BE2C (cell line): ENCODE results near the gene KCNAB2.

ENCODE experiments used
- DNase-seq: peaks from one replicate; pipeline ENCODE4 v3.0.0-alpha.2; 2020
- H3K27me3 ChIP-seq: fragments of 250-450 bp; sonication (Bioruptor Pico); 2 replicates; pipeline ENCODE4 v1.5.1; 2020; ENCODE audit warnings: mild to moderate bottlenecking
- H3K36me3 ChIP-seq: fragments of 250-450 bp; sonication (Bioruptor Pico); 2 replicates; pipeline ENCODE4 v1.5.1; 2020; ENCODE audit warnings: mild to moderate bottlenecking
- H3K4me1 ChIP-seq: fragments of 250-450 bp; sonication (Bioruptor Pico); 2 replicates; pipeline ENCODE4 v1.5.1; 2020
- H3K4me3 ChIP-seq: 2 replicates; pipeline ENCODE4 v1.5.1; 2011; ENCODE audit warnings: low read depth, low read length
- H3K9me3 ChIP-seq: fragments of 250-450 bp; sonication (Bioruptor Pico); 2 replicates; pipeline ENCODE4 v1.5.1; 2020
- TF ChIP-seq, protein P1 (sequence below): IDR thresholded peaks from 2 replicates; pipeline ENCODE4 v1.5.1; 2012; ENCODE audit warnings: mild to moderate bottlenecking, low read depth, low read length

Gene KCNAB2

DNA sequence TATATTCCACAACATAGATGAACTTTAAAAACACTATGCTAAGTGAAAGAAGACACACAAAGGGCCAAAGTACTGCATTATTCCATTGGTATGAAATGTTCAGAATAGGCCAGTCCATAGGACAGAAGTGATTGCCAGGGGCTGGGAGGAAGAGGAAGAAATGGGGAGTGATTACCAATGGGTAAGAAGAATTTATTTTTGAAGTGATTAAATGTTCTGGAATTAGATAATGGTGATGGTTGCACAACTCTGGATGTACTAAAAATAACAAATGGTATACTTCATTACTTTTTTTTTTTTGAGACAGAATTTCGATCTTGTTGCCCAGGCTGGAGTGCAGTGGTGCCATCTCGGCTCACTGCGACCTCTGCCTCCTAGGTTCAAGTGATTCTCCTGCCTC is 72.7 kb downstream of the KCNAB2 start:
- DNase-seq, result no peak
- H3K9me3 ChIP-seq, result no peaks in the 10 kb centered on the region
- no peaks in the 10 kb centered on the region for H3K36me3 ChIP-seq
- no peaks in the 10 kb centered on the region for H3K4me1 ChIP-seq
- TF ChIP-seq, protein P1, sequence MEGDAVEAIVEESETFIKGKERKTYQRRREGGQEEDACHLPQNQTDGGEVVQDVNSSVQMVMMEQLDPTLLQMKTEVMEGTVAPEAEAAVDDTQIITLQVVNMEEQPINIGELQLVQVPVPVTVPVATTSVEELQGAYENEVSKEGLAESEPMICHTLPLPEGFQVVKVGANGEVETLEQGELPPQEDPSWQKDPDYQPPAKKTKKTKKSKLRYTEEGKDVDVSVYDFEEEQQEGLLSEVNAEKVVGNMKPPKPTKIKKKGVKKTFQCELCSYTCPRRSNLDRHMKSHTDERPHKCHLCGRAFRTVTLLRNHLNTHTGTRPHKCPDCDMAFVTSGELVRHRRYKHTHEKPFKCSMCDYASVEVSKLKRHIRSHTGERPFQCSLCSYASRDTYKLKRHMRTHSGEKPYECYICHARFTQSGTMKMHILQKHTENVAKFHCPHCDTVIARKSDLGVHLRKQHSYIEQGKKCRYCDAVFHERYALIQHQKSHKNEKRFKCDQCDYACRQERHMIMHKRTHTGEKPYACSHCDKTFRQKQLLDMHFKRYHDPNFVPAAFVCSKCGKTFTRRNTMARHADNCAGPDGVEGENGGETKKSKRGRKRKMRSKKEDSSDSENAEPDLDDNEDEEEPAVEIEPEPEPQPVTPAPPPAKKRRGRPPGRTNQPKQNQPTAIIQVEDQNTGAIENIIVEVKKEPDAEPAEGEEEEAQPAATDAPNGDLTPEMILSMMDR, result no peak
- H3K27me3 ChIP-seq, result no peaks in the 10 kb centered on the region
- H3K4me3 ChIP-seq, result no peak overlapping the region

DNA sequence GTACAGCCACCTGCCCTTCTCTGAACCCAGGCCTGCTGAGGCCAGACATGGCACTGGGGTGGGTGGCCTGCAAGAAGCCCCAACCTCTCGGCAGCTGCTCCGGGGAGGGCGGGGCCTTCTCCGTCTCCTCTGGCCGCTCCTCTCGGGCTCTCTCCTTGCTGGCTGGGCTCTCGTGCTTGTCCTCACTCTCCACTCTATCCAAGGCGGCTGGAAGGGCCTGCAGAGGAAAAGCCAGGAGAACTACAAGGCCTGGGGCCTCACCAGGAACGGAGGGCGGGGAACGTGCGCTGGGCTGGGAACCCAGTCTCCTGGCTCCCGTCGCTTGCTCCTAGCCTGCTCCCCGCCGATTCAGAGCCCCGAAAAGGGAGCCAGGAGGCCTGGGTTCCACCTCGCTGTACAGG is 75.3 kb downstream of the KCNAB2 start:
- Histone ChIP-seq H3K4me1 (no peaks in the 10 kb centered on the region), H3K36me3 (no peaks in the 10 kb centered on the region), H3K4me3 (no peak overlapping the region), H3K27me3 (no peaks in the 10 kb centered on the region), H3K9me3 (no peaks in the 10 kb centered on the region)
- no peak for DNase-seq
- TF ChIP-seq, protein P1, result no peak

DNA sequence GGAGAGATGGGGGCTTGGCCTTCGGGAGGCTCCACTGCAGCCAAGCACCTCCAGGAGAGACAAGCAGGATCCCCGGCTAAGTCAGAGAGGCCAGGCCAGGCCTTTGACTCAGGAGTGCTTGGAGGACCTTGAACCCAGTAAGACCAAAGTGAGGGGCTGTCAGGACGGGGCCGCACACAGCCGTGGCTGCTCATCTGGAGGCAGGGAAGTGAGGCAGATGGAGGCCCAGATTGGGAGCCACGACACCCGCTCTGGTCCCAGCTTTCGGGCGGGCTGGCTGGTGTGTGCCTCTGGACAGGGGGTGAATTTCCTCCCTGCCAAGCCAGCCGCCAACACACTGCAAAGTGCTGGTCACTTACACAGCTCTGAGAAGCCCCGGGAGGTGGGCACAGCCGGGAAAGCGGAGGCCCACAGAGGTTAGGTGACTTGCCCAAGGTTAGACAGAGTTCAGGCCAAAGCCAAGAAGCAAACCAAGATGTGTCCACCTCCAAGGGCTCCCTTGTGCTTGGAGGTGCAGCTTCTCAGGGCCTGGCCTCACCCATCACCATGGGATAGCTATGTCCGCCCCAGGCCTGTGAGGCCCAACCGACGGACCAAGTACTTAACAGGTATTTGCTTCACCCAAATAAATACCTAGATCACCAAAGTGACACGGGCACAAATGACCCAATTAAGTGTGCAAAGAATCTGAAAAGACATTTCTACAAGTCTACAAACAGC is 76.1 kb downstream of the KCNAB2 start:
- Histone ChIP-seq H3K27me3 (no peaks in the 10 kb centered on the region), H3K4me3 (no peak overlapping the region), H3K4me1 (no peaks in the 10 kb centered on the region), H3K9me3 (no peaks in the 10 kb centered on the region), H3K36me3 (no peaks in the 10 kb centered on the region)
- DNase-seq, result no peak
- TF ChIP-seq, protein P1, result no peak

DNA sequence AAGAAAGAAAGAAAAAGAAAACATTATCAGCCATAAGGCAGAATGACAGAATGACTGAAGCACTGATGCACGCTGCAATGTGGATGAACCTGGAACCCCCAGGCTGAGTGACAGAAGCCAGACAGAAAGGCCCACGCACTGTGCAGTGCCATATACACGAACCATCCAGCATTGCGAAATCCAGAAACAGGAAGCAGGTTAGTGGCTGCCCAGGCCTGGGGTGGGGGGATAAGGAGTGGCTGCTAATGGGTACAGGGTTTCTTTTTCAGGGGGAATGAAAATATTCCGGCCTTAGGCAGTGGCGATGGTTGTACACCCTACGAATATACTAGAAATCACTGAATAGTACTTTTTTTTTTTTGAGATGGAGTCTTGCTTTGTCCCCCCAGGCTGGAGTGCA is 77.4 kb downstream of the KCNAB2 start:
- Histone ChIP-seq H3K4me1 (no peaks in the 10 kb centered on the region), H3K36me3 (no peaks in the 10 kb centered on the region), H3K9me3 (no peaks in the 10 kb centered on the region), H3K27me3 (no peaks in the 10 kb centered on the region), H3K4me3 (no peak overlapping the region)
- no peak for DNase-seq
- TF ChIP-seq, protein P1, result no peak

DNA sequence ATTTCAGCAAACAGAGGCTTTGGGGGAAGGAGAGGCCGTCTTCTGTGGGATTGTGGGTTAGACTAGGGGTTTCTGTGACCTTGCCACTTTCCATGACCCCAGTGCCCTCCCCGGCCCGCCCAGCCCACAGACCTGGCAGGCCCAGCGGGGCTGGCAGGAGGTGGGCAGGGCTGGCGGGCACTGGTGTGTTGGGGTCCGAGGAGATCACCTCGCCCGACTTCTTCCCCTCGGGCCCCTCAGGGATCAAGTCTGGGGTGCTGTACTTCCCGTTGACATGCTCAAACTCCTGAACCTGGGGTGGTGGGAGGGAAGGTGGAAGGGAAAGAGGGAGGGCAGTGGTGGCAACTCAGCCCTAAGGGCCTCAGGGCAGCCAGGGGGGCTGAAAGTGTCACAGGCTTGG is 78.1 kb downstream of the KCNAB2 start:
- H3K27me3 ChIP-seq, result no peaks in the 10 kb centered on the region
- H3K4me3 ChIP-seq, result no peak overlapping the region
- H3K36me3 ChIP-seq, result no peaks in the 10 kb centered on the region
- TF ChIP-seq, protein P1, result no peak
- no peaks in the 10 kb centered on the region for H3K9me3 ChIP-seq
- H3K4me1 ChIP-seq, result no peaks in the 10 kb centered on the region
- DNase-seq, result no peak

DNA sequence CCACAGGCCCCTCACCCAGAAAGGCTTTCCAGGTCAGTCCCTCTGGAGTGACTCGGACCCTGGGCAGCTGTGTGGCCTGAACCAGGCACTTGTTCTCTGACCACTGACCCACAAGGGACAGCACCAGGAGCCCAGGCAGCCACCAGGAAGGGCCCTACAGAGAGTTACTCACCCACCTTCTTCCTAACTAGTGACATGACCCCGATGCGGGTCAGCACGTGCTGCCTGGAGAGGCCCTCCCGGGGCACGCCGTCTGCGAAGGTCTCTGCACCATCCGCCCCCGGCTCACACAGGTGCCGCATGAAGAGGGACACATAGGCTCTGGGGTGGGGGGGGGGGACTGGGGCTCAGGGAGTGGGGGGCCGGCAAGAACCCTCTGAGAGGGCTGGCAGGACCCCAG is 78.7 kb downstream of the KCNAB2 start:
- DNase-seq, result no peak
- TF ChIP-seq, protein P1, result no peak
- Histone ChIP-seq H3K27me3 (no peaks in the 10 kb centered on the region), H3K4me1 (no peaks in the 10 kb centered on the region), H3K36me3 (no peaks in the 10 kb centered on the region), H3K9me3 (no peaks in the 10 kb centered on the region), H3K4me3 (no peak overlapping the region)
